Panc1 (cell line): ENCODE results near the gene TOP2A. TPM values are rescaled to one million over a fixed set of nuclear protein-coding genes. Genes with fewer than 3 reads are reported as not detected.

ENCODE experiments used
- ATAC-seq: fragments of 200-7000 bp; cut with Tn5 transposase; 2 replicates; pipeline ENCODE4 v1.9.1; 2020; ENCODE audit warnings: mild to moderate bottlenecking, moderate library complexity
- BruUV-seq: library from RNA; stranded (reverse); fragments of 400-500 nt; replicated peaks from 2 replicates; lab custom pipeline; 2021; lab: Mats Ljungman, UMichigan
- CTCF ChIA-PET: fragments of 300-600 bp; sonication (Branson Sonifier 250); formaldehyde crosslinking; loops from one replicate; lab custom pipeline; 2022; ENCODE audit warnings: antibody characterized with exemption; lab: Charles Lee
- POLR2A ChIA-PET: fragments of 300-600 bp; sonication (Branson Sonifier 250); formaldehyde crosslinking; loops from one replicate; lab custom pipeline; 2022; ENCODE audit warnings: antibody characterized with exemption; lab: Charles Lee
- DNase-seq: peaks from one replicate; pipeline ENCODE4 v3.0.0-alpha.2; 2010; ENCODE audit warnings: low read depth, low spot score
- H3K27ac ChIP-seq: 2 replicates; pipeline ENCODE4 v1.5.1; 2011; ENCODE audit warnings: mild to moderate bottlenecking, low read length, inconsistent platforms
- H3K27me3 ChIP-seq: fragments of 200-500 bp; sonication (Bioruptor generic); 2 replicates; pipeline ENCODE4 v1.6.0; 2014; ENCODE audit warnings: low read length, inconsistent platforms; ENCODE audit not compliant: control insufficient read depth, insufficient read depth
- H3K36me3 ChIP-seq: fragments of 200-500 bp; sonication (Bioruptor generic); 2 replicates; pipeline ENCODE4 v1.5.1; 2014; ENCODE audit warnings: inconsistent platforms, mild to moderate bottlenecking, low read length, moderate library complexity; ENCODE audit not compliant: control insufficient read depth, insufficient read depth
- H3K4me1 ChIP-seq: 2 replicates; pipeline ENCODE4 v1.5.1; 2011; ENCODE audit warnings: inconsistent platforms, mild to moderate bottlenecking, low read length, moderate library complexity; ENCODE audit not compliant: control insufficient read depth, insufficient read depth
- H3K4me3 ChIP-seq, 2 experiments: 2 replicates each; pipeline ENCODE4 v1.5.1; 2011 to 2012; ENCODE audit warnings: low read depth in 2 of 2, low read length in 2 of 2, mild to moderate bottlenecking in 2 of 2, inconsistent platforms in 1 of 2, moderate library complexity in 1 of 2
- H3K9me3 ChIP-seq: fragments of 200-500 bp; sonication (Bioruptor generic); 2 replicates; pipeline ENCODE4 v1.5.1; 2014; ENCODE audit warnings: low read depth, mild to moderate bottlenecking, inconsistent platforms, low read length, moderate library complexity; ENCODE audit not compliant: control insufficient read depth, insufficient read depth
- POLR2AphosphoS5 ChIP-seq: IDR thresholded peaks from 2 replicates; pipeline ENCODE4 v1.6.1; 2012; ENCODE audit warnings: mild to moderate bottlenecking, low read depth, low read length, moderate library complexity
- SIN3A ChIP-seq: IDR thresholded peaks from 2 replicates; pipeline ENCODE4 v1.6.1; 2012; ENCODE audit warnings: low read depth, mild to moderate bottlenecking, low read length, moderate library complexity, borderline replicate concordance; ENCODE audit not compliant: insufficient read depth
- TCF7L2 ChIP-seq: IDR thresholded peaks from 2 replicates; pipeline ENCODE4 v1.6.1; 2011; ENCODE audit warnings: mild to moderate bottlenecking, low read depth, low read length, inconsistent platforms
- in situ Hi-C: cut with HindIII; loops from 2 replicates; pipeline ENCODE4 v1.10.0; 2016; ENCODE audit warnings: low sequenced_read_pairs, low pct_unique_long_range_greater_than_20kb
- intact Hi-C: fragments of 100-400 bp; cut with micrococcal nuclease; formaldehyde crosslinking; loops from one replicate; pipeline ENCODE4 v1.10.0; 2022; ENCODE audit not compliant: unreplicated experiment
- total RNA-seq: library from RNA; stranded (reverse); gene quantifications from one replicate; pipeline ENCODE4 v1.2.1, GENCODE V29; 2021; ENCODE audit not compliant: unreplicated experiment
- TF ChIP-seq, protein P1 (sequence below): fragments of 450-650 bp; IDR thresholded peaks from 2 replicates; pipeline ENCODE4 v1.5.1; 2017; ENCODE audit warnings: mild to moderate bottlenecking
- TF ChIP-seq, protein P2 (sequence below), 2 experiments: IDR thresholded peaks; 2 replicates each; pipeline ENCODE4 v1.6.1; 2011 to 2012; ENCODE audit warnings: low read depth in 2 of 2, control low read depth in 1 of 2, low read length in 1 of 2, mild to moderate bottlenecking in 1 of 2, moderate library complexity in 1 of 2; ENCODE audit not compliant: insufficient read depth in 1 of 2

Gene TOP2A
- total RNA-seq, 1 experiment from 2014 or later, result 230 TPM

DNA sequence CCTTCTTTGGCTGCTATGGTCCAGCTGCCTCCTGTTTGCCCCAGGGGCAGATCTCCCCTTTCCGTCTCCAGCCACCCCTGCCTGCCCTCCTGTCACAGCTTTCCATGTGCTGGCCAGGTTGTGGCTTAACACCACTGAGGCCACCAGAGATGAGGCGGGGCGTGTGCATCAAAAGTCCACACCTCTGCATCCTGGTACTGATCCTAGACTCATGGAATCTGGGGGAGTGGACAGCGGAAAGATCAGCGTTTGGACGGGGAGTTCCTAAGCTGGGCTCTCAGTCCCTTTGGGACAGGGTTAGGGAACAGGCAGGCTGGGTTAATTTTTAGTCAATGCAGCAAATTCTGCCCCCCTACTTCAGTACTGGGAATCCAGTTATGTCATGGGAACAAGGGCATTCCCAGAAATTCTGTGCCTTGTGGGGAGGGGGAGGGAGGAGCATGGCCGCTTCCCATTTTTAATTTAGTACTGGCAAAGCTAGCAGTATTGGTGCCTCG is 29.5 kb upstream of the TOP2A start:
- Histone ChIP-seq H3K36me3 (no peaks in the 10 kb centered on the region), H3K4me3 (no peak overlapping the region), H3K4me1 (peaks cover 11% of the 10 kb centered on the region), H3K9me3 (no peaks in the 10 kb centered on the region), H3K27ac (no peak overlapping the region), H3K27me3 (no peaks in the 10 kb centered on the region)
- DNase-seq (no peak), ATAC-seq (no peak)
- intact Hi-C loops, result no loop called here
- in situ Hi-C loops, result no loop called here
- BruUV-seq, result no TSS peak
- ChIA-PET CTCF (interaction anchor here (0.5 to 1.0 kb wide), 3 partner anchors 29 to 283 kb away, joined by 3 to 9 read pairs (median 4); no protein-coding TSS in a partner anchor), POLR2A (interaction anchor here (0.5 to 0.7 kb wide), 2 partner anchors 88 to 1719 kb away, joined by 3 to 4 read pairs; no protein-coding TSS in a partner anchor)
- TF ChIP-seq TCF7L2 (no peak), SIN3A (no peak), POLR2AphosphoS5 (no peak)
- TF ChIP-seq, protein P1, sequence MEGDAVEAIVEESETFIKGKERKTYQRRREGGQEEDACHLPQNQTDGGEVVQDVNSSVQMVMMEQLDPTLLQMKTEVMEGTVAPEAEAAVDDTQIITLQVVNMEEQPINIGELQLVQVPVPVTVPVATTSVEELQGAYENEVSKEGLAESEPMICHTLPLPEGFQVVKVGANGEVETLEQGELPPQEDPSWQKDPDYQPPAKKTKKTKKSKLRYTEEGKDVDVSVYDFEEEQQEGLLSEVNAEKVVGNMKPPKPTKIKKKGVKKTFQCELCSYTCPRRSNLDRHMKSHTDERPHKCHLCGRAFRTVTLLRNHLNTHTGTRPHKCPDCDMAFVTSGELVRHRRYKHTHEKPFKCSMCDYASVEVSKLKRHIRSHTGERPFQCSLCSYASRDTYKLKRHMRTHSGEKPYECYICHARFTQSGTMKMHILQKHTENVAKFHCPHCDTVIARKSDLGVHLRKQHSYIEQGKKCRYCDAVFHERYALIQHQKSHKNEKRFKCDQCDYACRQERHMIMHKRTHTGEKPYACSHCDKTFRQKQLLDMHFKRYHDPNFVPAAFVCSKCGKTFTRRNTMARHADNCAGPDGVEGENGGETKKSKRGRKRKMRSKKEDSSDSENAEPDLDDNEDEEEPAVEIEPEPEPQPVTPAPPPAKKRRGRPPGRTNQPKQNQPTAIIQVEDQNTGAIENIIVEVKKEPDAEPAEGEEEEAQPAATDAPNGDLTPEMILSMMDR, result no peak
- TF ChIP-seq, protein P2, sequence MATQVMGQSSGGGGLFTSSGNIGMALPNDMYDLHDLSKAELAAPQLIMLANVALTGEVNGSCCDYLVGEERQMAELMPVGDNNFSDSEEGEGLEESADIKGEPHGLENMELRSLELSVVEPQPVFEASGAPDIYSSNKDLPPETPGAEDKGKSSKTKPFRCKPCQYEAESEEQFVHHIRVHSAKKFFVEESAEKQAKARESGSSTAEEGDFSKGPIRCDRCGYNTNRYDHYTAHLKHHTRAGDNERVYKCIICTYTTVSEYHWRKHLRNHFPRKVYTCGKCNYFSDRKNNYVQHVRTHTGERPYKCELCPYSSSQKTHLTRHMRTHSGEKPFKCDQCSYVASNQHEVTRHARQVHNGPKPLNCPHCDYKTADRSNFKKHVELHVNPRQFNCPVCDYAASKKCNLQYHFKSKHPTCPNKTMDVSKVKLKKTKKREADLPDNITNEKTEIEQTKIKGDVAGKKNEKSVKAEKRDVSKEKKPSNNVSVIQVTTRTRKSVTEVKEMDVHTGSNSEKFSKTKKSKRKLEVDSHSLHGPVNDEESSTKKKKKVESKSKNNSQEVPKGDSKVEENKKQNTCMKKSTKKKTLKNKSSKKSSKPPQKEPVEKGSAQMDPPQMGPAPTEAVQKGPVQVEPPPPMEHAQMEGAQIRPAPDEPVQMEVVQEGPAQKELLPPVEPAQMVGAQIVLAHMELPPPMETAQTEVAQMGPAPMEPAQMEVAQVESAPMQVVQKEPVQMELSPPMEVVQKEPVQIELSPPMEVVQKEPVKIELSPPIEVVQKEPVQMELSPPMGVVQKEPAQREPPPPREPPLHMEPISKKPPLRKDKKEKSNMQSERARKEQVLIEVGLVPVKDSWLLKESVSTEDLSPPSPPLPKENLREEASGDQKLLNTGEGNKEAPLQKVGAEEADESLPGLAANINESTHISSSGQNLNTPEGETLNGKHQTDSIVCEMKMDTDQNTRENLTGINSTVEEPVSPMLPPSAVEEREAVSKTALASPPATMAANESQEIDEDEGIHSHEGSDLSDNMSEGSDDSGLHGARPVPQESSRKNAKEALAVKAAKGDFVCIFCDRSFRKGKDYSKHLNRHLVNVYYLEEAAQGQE (IDR thresholded peaks at IDR 0.05; ENCODE audit: insufficient read depth in 1 of 2, low read depth in 2 of 2, low read length in 1 of 2), result no peak

DNA sequence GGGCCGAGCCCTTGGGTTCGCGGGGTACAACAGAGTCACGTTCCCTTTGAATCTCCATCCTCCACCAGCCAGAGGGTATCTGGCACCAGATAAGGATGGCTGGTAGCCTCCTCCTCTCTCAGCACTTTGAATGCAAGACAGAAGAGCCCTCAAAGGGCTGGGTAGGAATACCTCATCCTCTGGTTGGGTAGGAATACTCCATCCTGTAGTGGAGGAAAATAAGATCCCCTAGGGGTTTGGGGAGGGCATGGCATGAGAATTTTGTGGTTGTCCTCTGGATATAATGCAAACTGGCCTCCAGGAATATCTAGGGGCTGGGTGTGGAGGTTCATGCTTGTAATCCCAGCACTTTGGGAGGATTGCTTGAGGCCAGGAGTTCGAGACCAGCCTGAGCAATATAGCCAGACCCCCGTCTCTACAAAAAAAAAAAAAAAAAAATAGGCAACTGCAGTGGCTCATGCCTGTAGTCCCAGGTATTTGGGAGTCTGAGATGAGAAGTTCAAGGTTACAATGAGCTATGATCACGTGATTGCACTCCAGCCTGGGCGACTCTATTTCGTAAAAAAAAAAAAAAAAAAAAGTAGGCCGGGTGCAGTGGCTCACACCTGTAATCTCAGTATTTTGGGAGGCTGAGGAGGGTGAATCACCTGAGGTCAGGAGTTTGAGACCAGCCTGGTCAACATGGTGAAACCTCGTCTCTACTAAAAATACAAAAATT is 28.2 kb upstream of the TOP2A start:
- no peak for TF ChIP-seq TCF7L2
- TF ChIP-seq, protein P2 (IDR thresholded peaks at IDR 0.05; ENCODE audit: insufficient read depth in 1 of 2, low read depth in 2 of 2, low read length in 1 of 2), result no peak
- TF ChIP-seq POLR2AphosphoS5, result no peak
- no peak for TF ChIP-seq SIN3A
- TF ChIP-seq, protein P1, result no peak
- ATAC-seq, result no peak
- H3K27ac ChIP-seq, result no peak overlapping the region
- peaks cover 11% of the 10 kb centered on the region for H3K4me1 ChIP-seq
- no TSS peak for BruUV-seq
- no peaks in the 10 kb centered on the region for H3K9me3 ChIP-seq
- in situ Hi-C loops, result no loop called here
- DNase-seq, result no peak
- intact Hi-C loops, result no loop called here
- H3K4me3 ChIP-seq, result peak overlapping the region in 1 of 2 experiments; percentile 63; a peak in 3 of 4 replicates
- no peaks in the 10 kb centered on the region for H3K36me3 ChIP-seq
- ChIA-PET POLR2A (interaction anchor here (0.7 kb wide), 1 partner anchor 242 kb away, joined by 3 read pairs; no protein-coding TSS in a partner anchor), CTCF (interaction anchor here (0.6 to 0.7 kb wide), 2 partner anchors 114 to 703 kb away, joined by 4 to 5 read pairs; no protein-coding TSS in a partner anchor)
- H3K27me3 ChIP-seq, result no peaks in the 10 kb centered on the region
